HEK293 (cell line): ENCODE measurements around the gene PAEP.

Experiments used
- SP2 ChIP-seq: fragments of 450-650 bp; formaldehyde crosslinking; IDR thresholded peaks from 2 replicates; pipeline ENCODE4 v1.5.1; 2016; ENCODE audit warnings: missing biosample characterization, missing genetic modification characterization
- TF ChIP-seq, protein P1 (sequence below): IDR thresholded peaks from 2 replicates; pipeline ENCODE4 v1.6.1; 2011; ENCODE audit warnings: mild to moderate bottlenecking, low read depth, low read length, borderline replicate concordance

- TF ChIP-seq, protein P1, sequence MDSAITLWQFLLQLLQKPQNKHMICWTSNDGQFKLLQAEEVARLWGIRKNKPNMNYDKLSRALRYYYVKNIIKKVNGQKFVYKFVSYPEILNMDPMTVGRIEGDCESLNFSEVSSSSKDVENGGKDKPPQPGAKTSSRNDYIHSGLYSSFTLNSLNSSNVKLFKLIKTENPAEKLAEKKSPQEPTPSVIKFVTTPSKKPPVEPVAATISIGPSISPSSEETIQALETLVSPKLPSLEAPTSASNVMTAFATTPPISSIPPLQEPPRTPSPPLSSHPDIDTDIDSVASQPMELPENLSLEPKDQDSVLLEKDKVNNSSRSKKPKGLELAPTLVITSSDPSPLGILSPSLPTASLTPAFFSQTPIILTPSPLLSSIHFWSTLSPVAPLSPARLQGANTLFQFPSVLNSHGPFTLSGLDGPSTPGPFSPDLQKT = no peak
- TF ChIP-seq SP2 (tag by site-specific recombination) = no peak
Observed at GRCh38 chr9:135547756-135548736, 13.5 kb upstream of the PAEP start.
